Nucleus accumbens (tissue), 56 donors: ENCODE data around the gene SELENOO.
A peak's percentile ranks its signal among the peaks of the same experiment; 100 is the strongest.

Experiments
- DNase-seq, 56 donors: peaks; one replicate each; lab custom pipeline; 2025; lab: John Stamatoyannopoulos, UW

SELENOO gene

DNA sequence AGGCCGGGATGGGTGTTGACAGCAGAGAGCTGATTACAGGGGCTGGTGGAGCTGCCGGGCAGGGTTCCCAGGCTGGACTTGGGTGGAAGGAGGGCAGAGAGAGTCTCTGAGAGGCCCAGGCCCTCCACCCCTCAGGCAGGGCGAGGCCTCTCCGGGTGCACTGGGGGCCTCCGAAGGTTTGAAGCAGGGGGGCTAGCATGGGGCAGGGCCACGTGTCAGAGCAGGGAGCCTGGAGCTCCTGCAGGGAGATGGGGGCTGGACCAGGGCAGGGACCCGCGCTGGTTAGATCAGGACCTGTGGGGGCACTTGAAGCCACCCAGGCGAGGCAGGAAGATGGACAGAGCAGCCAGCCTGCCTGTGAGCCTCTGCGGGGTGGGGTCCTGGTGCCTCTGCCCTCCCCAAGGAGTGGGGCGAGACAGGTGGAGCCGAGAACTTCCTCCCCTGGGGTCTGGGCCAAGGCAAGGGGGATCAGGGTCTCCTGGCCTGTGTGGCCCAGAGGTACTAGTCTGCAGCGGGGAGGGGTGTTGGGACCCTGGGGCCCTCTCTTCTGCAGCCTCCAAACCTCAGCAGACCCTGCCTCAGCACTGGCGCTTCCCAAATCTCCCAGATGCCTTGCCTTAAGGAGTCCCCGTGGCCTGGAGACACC is 29.4 kb upstream of the SELENOO start:
- DNase-seq, result no peak

DNA sequence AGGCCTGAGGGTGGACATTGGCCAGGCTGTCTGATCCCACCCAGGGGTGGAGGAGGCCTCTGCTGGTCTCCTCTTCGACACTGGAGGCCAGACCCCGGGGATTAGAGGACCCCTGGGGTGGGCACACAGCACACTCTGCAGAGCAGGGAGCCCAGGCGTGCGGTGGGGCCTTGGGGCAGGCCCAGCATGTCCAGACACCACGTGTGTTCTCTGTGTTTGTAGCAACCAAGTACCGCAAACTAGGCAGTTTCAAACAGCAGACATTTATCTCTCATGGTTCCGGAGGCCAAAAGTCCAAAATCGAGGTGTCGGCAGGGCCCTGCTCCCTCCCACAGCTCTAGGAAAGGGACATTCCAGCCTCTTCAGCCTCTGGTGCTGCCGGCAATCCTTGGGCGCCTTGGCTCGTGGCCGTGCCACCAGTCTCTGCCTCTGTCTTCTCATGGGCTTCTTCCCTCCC is 28.8 kb upstream of the SELENOO start:
- DNase-seq, result no peak

DNA sequence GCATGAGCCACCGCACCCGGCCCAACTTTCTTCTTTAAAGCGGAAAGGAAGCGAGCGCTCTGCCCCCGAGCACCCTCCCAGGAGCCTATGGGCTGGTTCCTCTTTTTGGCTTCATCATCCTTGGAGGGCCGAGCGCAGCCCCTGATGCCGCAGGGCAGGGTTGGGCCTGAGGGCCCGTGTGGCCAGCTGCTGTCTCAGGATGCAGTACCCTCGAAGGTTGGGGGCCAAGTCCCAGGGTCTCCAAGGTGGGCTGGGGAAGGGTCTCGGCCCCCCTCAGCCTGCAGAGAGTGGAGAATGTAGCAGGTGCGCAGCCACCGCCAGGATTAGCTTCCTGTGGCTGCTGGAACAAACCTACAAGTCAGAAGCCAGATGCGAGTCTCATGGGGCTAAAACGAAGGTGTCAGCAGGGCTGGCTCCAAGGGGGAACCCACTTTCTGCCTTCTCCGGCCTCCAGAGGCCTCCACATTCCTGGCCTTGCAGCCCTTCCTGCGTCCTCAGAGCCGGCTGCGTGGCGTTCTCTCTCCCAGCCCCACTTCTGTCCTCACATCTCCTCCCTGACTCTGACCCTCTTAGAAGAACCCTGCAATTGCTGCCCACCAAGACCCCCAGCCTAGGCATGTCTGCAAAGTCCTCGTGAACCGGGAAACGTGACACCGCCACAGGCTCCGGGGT is 27.4 kb upstream of the SELENOO start:
- DNase-seq, result no peak

DNA sequence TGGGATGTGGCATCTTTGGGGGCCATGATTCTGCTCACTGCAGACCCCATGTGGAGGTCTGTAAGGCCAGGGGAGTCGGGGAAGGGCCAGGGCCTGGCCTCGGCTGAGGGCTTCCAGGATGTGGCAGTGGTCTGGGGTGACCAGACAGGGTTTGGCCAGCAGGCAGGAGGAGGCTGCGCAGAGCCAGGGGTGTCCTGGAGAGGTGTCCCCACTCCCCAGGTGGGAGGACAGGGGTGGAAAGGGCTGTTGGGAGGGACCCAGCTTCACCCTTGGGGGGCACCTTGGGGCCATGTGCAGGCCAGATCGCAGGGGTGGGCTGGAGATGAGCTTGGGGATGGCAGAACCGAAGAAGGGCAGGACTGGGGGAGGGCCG is 26.8 kb upstream of the SELENOO start:
- no peak for DNase-seq

DNA sequence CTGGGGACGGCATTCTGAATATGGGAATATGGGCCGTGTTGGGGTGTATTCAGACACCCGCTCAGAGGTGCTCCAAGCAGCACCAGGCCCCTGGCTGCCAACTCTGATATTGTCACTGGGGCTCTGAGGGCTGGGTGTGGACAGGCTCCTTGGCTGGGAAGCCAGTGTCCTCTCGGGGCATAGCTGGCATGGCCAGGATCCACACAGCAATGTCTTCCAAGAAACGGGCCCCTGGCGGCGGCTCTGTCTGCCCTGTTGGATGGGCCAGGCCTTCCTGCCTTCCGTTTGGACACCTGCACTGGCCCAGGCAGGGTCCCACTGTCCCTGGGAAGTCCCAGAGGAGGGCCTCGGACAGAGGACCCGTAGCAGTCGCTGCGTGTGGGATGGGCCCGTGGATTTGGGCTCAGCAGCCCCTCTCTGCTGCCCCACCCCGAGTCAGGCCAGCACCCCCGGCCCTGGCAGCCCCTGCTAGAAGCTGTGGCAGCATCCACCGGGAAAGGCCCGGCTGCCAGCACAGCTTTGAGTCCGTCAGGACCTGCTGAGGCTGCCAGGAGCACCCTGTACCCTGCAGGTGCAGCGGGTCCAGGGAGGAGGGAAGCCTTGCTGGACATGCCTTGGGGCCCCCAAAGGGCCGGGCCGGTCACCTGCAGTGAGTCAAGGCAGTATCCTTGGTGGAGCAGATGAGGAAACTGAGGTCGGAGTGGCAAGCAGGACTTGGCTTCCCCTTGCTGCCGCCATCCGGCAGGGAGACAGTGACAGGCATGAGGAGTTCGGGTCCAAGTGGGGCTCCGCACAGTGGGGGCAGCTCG is 26.2 kb upstream of the SELENOO start:
- peak in 1 of 56 donors; percentile 10 for DNase-seq

DNA sequence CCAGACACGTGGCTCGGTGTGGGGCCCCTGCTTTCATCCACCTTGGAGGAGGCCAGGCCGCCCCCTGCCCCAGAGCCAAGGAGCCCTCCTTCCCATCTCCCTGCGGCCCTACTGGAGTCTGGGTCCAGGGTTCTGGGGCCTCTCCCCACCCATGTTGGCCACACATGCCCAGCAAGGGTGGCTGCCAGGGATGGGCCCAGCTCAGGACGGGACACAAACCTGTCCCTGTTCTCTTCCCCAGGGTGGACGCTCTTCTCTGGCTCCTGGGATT is 25.7 kb upstream of the SELENOO start:
- no peak for DNase-seq

DNA sequence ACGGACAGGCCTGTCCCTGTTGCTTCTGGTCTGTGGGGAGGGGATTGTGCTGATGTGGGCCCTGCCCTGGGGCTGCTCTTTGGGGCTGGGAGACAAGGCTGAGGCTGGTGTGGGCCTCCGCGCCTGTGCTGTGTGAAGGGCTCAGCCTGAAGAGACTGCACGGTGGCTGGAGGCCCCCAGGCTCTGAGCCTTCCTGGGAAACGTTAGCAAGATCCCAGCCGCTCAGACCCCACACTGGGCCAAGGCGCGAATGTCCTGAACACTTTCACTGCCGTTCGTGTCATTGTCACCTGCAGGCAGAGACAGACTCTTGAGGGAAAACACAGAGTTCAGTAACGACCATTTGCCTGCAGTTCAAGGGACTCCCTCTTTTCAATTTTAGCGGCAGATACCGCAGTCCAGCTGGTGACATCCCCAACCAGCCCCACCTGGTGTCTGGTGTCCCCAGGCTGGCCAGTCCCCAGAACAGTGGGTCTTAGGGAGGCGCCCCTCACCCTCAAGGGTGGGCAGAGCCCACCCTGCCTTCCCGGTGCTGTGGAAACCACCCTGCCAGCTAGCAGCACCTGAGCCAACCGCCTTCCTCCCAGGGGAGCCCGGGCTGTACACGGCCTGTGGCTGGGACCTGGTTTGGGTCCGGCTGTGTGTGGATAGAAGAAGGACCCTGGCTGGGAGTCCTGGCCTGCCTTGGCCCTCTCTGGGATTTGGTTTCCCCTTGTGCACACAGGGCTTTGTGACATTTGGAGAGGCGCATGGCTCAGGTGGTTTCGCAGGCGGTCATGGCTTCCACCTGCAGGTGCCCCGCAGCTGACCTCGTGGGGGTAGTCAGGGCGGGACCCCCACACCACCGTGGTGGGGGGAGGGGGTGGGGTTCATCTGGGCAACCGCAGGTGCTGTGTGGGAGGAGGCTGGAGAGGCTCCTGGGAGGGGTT is 24.6 kb upstream of the SELENOO start:
- DNase-seq, result no peak

DNA sequence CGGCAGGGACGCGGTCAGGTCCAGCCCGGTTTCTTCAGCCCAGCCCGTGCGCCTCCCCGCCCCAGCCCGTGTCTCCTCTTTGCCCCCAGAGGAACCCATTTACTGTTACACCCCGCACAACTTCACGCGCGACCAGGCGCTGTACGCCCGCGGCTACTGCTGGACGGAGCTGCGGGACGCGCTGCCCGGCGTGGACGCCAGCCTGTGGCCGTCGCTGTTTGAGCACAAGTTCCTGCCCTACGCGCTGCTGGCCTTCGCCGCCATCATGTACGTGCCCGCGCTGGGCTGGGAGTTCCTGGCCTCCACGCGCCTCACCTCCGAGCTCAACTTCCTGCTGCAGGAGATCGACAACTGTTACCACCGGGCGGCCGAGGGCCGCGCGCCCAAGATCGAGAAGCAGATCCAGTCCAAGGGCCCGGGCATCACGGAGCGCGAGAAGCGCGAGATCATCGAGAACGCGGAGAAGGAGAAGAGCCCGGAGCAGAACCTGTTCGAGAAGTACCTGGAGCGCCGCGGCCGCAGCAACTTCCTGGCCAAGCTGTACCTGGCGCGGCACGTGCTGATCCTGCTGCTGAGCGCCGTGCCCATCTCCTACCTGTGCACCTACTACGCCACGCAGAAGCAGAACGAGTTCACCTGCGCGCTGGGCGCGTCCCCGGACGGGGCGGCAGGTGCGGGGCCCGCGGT is 23.8 kb upstream of the SELENOO start:
- DNase-seq, result no peak

DNA sequence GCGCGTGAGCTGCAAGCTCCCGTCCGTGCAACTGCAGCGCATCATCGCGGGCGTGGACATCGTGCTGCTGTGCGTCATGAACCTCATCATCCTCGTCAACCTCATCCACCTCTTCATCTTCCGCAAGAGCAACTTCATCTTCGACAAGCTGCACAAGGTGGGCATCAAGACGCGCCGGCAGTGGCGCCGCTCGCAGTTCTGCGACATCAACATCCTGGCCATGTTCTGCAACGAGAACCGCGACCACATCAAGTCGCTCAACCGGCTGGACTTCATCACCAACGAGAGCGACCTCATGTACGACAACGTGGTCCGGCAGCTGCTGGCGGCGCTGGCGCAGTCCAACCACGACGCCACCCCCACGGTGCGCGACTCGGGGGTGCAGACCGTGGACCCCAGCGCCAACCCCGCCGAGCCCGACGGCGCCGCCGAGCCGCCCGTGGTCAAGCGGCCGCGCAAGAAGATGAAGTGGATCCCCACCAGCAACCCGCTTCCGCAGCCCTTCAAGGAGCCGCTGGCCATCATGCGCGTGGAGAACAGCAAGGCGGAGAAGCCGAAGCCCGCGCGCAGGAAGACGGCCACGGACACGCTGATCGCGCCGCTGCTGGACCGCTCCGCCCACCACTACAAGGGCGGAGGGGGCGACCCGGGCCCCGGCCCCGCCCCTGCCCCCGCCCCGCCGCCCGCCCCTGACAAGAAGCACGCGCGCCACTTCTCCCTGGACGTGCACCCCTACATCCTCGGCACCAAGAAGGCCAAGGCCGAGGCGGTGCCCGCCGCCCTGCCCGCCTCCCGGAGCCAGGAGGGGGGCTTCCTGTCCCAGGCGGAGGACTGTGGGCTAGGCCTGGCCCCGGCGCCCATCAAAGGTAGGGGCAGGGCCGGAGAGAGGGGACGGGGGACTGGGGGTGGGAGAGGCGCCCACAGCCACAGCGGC is 23.0 kb upstream of the SELENOO start:
- no peak for DNase-seq

DNA sequence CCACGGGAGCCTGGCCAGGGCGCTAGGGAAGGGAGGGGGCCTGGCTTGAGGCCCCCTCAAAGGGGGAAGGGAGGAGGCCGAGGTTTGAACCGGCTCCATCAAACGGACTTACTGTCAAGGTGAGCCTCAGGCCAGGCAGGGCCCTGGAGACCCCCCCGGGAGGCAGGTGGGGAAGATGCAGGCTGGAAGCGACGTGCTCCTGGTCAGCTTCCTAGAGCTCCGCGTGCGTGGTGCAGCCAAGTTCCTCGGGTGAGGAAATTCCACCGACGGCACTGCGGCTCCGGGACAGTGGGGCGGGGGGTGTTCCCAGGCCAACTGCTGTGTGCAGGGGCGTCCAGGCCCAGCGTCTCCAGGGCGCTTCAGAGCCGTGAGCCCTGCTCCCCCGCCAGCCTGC is 22.3 kb upstream of the SELENOO start:
- no peak for DNase-seq

DNA sequence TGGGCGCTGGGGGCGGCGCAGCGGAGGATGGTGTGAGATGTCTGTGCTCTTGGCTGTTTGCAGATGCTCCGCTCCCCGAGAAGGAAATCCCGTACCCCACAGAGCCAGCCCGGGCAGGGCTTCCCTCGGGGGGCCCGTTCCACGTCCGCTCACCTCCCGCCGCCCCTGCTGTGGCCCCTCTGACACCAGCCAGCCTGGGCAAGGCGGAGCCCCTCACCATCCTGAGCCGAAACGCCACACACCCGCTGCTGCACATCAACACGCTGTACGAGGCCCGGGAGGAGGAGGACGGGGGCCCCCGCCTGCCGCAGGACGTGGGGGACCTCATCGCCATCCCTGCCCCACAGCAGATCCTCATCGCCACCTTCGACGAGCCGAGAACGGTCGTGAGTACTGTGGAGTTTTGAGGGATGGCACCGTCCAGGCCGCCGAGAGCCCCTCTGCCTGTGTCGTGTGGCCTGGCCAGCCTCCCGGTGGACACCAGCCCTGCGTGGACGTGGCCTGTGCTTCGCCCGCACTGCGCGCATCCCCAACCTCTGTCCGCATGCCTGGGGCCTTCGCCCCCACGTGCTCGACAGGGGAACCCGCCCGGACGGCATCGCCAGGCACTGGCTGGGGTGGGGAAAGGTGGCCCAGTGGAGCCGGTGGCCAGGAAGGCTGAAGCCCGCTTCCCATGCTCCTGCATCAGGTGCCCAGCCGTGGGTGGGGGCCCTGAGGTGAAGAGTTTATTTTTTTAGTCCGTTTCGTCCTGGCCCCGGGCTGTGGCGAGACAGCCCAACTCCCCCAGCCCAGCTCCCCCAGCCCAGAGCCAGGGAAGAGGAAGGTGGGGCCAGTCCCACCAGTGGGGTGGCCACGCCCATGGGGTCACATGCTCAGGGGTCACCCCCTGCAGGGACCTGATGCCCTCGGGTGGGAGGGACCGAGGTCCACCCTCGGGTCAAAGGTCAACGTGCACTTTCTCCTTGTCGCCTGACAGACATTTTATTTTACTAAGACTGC is 21.6 kb upstream of the SELENOO start:
- no peak for DNase-seq

DNA sequence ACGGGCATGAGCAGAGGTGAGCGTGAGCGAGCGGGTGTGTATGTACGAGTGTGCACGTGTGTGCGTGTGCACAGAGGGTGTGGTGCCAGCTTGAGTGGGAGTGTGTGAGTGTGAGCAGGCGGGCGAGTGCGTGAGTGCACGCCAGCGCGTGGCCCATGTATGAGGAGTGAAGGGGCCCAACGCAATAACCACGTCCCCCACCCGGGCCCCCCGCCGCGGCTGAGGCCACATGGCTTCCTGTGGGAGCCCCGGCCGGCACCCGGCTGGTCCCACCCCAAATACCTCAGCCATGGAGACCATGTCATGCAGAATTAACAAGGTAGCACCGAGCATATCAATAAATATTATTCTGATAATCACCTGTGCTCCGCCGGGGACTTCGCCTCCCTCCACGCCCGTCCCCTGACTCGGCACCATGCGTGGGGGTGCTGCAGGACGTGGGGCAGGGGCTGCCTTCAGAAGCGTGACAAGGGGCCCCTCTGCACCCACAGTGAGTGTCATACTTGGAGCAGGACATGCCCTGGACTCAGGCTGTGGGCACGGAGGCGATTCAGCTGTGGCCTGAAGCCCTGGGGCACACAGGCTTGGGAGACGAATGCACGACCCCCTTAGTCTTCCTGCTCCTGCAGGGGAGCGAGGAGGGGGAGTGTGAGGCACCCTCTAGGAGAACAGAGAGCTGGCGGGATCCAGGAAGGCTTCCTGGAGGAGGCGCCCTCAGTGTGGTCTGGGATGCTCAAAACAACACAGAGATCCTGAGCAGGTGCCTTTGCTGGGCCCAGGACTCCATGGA is 20.7 kb upstream of the SELENOO start:
- DNase-seq, result no peak

DNA sequence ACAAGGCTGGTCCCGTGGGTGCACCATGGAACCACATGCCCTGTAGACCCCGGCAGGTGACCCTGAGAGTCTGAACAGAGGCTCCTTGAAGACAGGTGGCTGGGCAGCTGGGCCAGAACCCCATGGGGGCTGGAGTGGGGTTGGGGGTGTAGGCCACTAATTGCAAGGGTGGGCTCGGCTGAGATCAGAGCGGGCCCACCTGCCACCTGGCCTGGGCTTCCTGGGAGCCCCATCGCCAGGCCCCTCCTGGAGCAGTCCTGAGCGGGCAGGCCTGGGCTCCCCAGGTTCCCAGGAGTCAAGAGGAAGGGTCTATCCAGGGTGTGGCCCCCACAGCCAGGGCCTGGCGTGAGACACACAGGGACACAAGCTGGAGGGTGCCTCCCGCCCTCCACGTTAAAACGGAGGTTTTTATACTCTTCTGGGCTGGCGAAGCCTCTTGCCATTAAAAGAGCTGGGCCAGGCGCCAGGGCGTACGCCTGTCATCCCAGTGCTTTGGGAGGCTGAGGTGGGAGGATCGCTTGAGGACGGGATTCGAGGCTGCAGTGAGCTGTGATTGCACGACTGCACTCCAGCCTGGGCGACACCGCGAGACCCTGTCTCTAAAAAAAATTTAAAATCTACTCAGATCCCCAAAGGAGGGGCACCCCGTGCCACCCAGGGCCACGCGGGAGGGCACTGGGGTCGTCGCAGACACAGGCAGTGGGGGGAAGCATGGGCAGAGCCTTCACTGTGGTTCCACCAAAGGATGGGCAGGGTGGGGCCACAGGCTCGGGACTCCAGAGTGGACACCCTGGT is 19.9 kb upstream of the SELENOO start:
- no peak for DNase-seq

DNA sequence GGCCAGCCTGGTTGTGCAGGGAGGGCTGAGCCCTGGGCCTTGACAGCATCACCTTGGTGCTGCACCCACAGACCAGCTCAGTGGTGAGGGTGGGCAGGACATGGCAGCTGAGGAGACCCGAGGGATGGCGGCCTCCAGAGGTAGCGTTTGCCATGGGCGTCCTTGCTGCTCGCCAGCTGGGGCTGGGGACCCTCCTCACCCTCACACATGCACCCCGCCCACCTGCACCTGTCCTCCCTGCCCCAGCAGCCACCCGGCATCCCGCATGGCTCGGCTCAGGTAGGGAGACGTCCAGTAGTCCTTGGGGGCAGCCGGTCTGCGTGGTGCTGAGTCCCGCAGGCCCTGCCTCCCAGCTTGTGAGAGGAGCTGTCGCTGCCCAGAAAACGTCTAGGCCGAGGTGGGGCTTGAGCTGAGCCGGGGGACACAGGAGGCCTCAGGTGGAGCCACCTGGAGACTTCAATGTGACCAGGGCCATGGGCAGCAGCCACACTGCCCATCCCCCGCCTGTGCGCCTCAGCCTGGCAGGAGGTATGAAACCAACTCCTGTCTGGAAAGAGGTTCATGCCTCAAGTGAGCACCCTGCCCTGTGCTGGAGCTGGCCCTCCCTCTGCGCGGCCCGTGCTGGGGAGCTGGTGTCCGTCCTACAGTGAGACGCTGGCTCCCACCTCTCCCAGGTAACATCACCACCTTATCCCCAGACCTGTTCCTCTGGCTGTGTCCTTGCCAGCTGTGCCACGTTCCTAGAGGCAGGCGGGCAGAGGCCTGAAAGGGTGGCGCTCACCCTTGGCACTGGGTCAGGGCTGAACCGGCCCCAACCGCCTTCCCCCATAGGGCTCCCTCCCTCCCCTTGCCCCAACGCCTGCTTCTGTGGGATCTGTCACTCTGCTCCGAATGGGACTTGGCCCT is 18.4 kb upstream of the SELENOO start:
- peak in 1 of 56 donors; percentile 12 for DNase-seq
